HepG2 (cell line): Measurements from ENCODE around the gene SOX13. TPM values are rescaled to one million over a fixed set of nuclear protein-coding genes. Genes with fewer than 3 reads are reported as not detected.

ENCODE experiments used
- AHDC1 ChIP-seq: sonication (generic); formaldehyde crosslinking; IDR thresholded peaks from 2 replicates; pipeline ENCODE4 v1.5.1; 2020; ENCODE audit warnings: mild to moderate bottlenecking, missing genetic modification reagents, borderline replicate concordance
- ARNT ChIP-seq: fragments of 450-650 bp; IDR thresholded peaks from 2 replicates; pipeline ENCODE4 v1.6.1; 2017
- CC2D1A ChIP-seq: sonication (generic); formaldehyde crosslinking; IDR thresholded peaks from 2 replicates; pipeline ENCODE4 v1.8.1; 2023; ENCODE audit warnings: mild to moderate bottlenecking, missing genetic modification reagents
- NFE2 ChIP-seq: sonication (generic); formaldehyde crosslinking; IDR thresholded peaks from 2 replicates; pipeline ENCODE4 v1.4.0; 2020; ENCODE audit warnings: missing genetic modification reagents
- RXRA ChIP-seq: sonication (generic); formaldehyde crosslinking; IDR thresholded peaks from 2 replicates; pipeline ENCODE4 v1.5.1; 2020; ENCODE audit warnings: missing genetic modification reagents
- SPEN ChIP-seq: sonication (generic); formaldehyde crosslinking; IDR thresholded peaks from 2 replicates; pipeline ENCODE4 v1.5.1; 2020; ENCODE audit warnings: low read depth, mild to moderate bottlenecking, missing genetic modification reagents
- TRIM22 ChIP-seq: fragments of 450-650 bp; IDR thresholded peaks from 2 replicates; pipeline ENCODE4 v1.6.1; 2017
- YEATS4 ChIP-seq: sonication (generic); formaldehyde crosslinking; IDR thresholded peaks from 2 replicates; pipeline ENCODE4 v1.4.0; 2020; ENCODE audit warnings: missing genetic modification reagents, borderline replicate concordance
- ZMAT5 ChIP-seq: sonication (generic); formaldehyde crosslinking; IDR thresholded peaks from 2 replicates; pipeline ENCODE4 v1.5.0; 2020; ENCODE audit warnings: mild to moderate bottlenecking, low read depth, missing genetic modification reagents, borderline replicate concordance
- ZNF143 ChIP-seq: sonication (generic); formaldehyde crosslinking; IDR thresholded peaks from 2 replicates; pipeline ENCODE4 v1.4.0; 2020; ENCODE audit warnings: missing genetic modification reagents
- ZNF841 ChIP-seq: sonication (generic); formaldehyde crosslinking; IDR thresholded peaks from 2 replicates; pipeline ENCODE4 v1.8.1; 2023; ENCODE audit warnings: missing genetic modification reagents, borderline replicate concordance
- ZSCAN12 ChIP-seq: sonication (generic); formaldehyde crosslinking; IDR thresholded peaks from 2 replicates; pipeline ENCODE4 v1.9.0; 2021; ENCODE audit warnings: mild to moderate bottlenecking, missing genetic modification reagents
- ZUFSP ChIP-seq: sonication (generic); formaldehyde crosslinking; IDR thresholded peaks from 2 replicates; pipeline ENCODE4 v1.9.0; 2021; ENCODE audit warnings: missing genetic modification reagents, mild to moderate bottlenecking, borderline replicate concordance
- polyA plus RNA-seq, 8 experiments: library from polyadenylated mRNA; depleted of rRNA in 3 of 8; stranded (reverse) in 7 of 8; unstranded in 1 of 8; fragments of >200 nt; fragmentation: Illumina TruSeq in 4 of 8; extraction: Trizol in 4 of 8; gene quantifications; 2 replicates each; pipeline versions ENCODE4 v1.2.1 to v1.2.3, GENCODE V29; 2011 to 2016; ENCODE audit warnings: low read depth in 4 of 8, missing spikeins in 1 of 8, mixed read lengths in 1 of 8; ENCODE audit not compliant: insufficient read depth in 1 of 8
- total RNA-seq, 5 experiments: library from RNA; depleted of rRNA; stranded (reverse); fragments of >200 nt; fragmentation: Illumina TruSeq; extraction: Trizol; gene quantifications; 2 replicates each; pipeline ENCODE4 v1.2.3, GENCODE V29; 2016; ENCODE audit warnings: low read depth in 1 of 5

Gene SOX13
- total and polyA plus RNA-seq, 2 of the 13 experiments (the other 11 are each of a cell fraction or from before 2014, with no cell fraction given): 13.3 to 15.8 TPM

- TF ChIP-seq ZUFSP (CRISPR knock-in tag): no peak
- TF ChIP-seq TRIM22: no peak
- no peak for TF ChIP-seq ZSCAN12 (CRISPR knock-in tag)
- no peak for TF ChIP-seq ZNF841 (CRISPR knock-in tag)
- no peak for TF ChIP-seq CC2D1A
- no peak for TF ChIP-seq ZMAT5 (CRISPR knock-in tag)
- no peak for TF ChIP-seq ARNT
- no peak for TF ChIP-seq SPEN
- TF ChIP-seq AHDC1 (CRISPR knock-in tag): no peak
- peak; percentile 90; the same call in 1 of the 2 replicates for TF ChIP-seq RXRA
- no peak for TF ChIP-seq YEATS4 (CRISPR knock-in tag)
- TF ChIP-seq NFE2 (CRISPR knock-in tag): no peak
- no peak for TF ChIP-seq ZNF143 (CRISPR knock-in tag)
These were observed 72.2 kb downstream of the SOX13 start (continued) for GRCh38 chr1:204145033-204145504.
